Memory B cell (primary cell): ENCODE data around the gene NUBP2.

Experiments
- ATAC-seq: fragments of 150-1000 bp; cut with Tn5 transposase; 2 replicates; pipeline ENCODE4 v1.10.0; 2021; ENCODE audit warnings: low read depth, mild to moderate bottlenecking, moderate library complexity
- DNase-seq, 2 donors: peaks; one replicate each; pipeline ENCODE4 v3.0.0; 2022; ENCODE audit warnings: low spot score in 2 of 2
- H3K27ac Mint-ChIP-seq: one replicate; pipeline ENCODE4 v1.8.0; 2022; ENCODE audit warnings: mild to moderate bottlenecking, moderate library complexity, mixed read lengths
- H3K27me3 Mint-ChIP-seq: one replicate; pipeline ENCODE4 v1.8.0; 2022; ENCODE audit warnings: mixed read lengths
- H3K36me3 Mint-ChIP-seq: one replicate; pipeline ENCODE4 v1.8.0; 2022; ENCODE audit warnings: mild to moderate bottlenecking, mixed read lengths
- H3K4me1 Mint-ChIP-seq: one replicate; pipeline ENCODE4 v1.8.0; 2022; ENCODE audit warnings: mixed read lengths
- H3K4me3 Mint-ChIP-seq: one replicate; pipeline ENCODE4 v1.8.0; 2022; ENCODE audit warnings: mild to moderate bottlenecking, moderate library complexity, mixed read lengths
- H3K9me3 Mint-ChIP-seq: one replicate; pipeline ENCODE4 v1.8.0; 2022; ENCODE audit warnings: mixed read lengths

The NUBP2 gene

GRCh38 chr16:1823821-1824220 lies 41.1 kb downstream of the NUBP2 start:
- no peaks in the 10 kb centered on the region for H3K9me3 Mint-ChIP-seq
- no peaks in the 10 kb centered on the region for H3K27me3 Mint-ChIP-seq
- H3K36me3 Mint-ChIP-seq = no peaks in the 10 kb centered on the region
- H3K4me1 Mint-ChIP-seq = peaks cover 11% of the 10 kb centered on the region
- no peak for DNase-seq
- no peak overlapping the region for H3K27ac Mint-ChIP-seq
- ATAC-seq = no peak
- no peak overlapping the region for H3K4me3 Mint-ChIP-seq

- no peaks in the 10 kb centered on the region for H3K9me3 Mint-ChIP-seq
- no peaks in the 10 kb centered on the region for H3K27me3 Mint-ChIP-seq
- no peak overlapping the region for H3K27ac Mint-ChIP-seq
- H3K4me3 Mint-ChIP-seq = peak overlapping the region; percentile 72
- no peaks in the 10 kb centered on the region for H3K36me3 Mint-ChIP-seq
- H3K4me1 Mint-ChIP-seq = peaks cover 18% of the 10 kb centered on the region
- DNase-seq (no peak), ATAC-seq (no peak)
Observed at GRCh38 chr16:1825381-1825863, 42.7 kb downstream of the NUBP2 start.

GRCh38 chr16:1825864-1826690 lies 43.3 kb downstream of the NUBP2 start:
- DNase-seq (peak; percentile 34 to 63), ATAC-seq (peak; percentile 73)
- peak overlapping the region; percentile 72 for H3K4me3 Mint-ChIP-seq
- H3K9me3 Mint-ChIP-seq = no peaks in the 10 kb centered on the region
- H3K27me3 Mint-ChIP-seq = no peaks in the 10 kb centered on the region
- peaks cover 21% of the 10 kb centered on the region for H3K4me1 Mint-ChIP-seq
- no peaks in the 10 kb centered on the region for H3K36me3 Mint-ChIP-seq
- peak overlapping the region; percentile 90 for H3K27ac Mint-ChIP-seq

GRCh38 chr16:1826691-1827573 lies 44.2 kb downstream of the NUBP2 start, which contains the start of the genes FAHD1 and HAGH:
FAHD1 (plus strand) TSS chr16:1827206; CDS start chr16:1827239, 33 bp downstream.
HAGH (minus strand) TSS chr16:1826825; CDS start chr16:1826787, 38 bp downstream.
- peaks cover 21% of the 10 kb centered on the region for H3K4me1 Mint-ChIP-seq
- H3K36me3 Mint-ChIP-seq = no peaks in the 10 kb centered on the region
- peak within 1 kb of the TSS; percentile 95 for H3K4me3 Mint-ChIP-seq
- peak; percentile 90 to 92 for DNase-seq
- no peaks in the 10 kb centered on the region for H3K9me3 Mint-ChIP-seq
- ATAC-seq = peak; percentile 83
- H3K27me3 Mint-ChIP-seq = no peaks in the 10 kb centered on the region
- peak within 1 kb of the TSS; percentile 90 for H3K27ac Mint-ChIP-seq

- ATAC-seq = no peak
- peaks cover 19% of the 10 kb centered on the region for H3K4me1 Mint-ChIP-seq
- no peaks in the 10 kb centered on the region for H3K27me3 Mint-ChIP-seq
- H3K27ac Mint-ChIP-seq = no peak overlapping the region
- no peak for DNase-seq
- H3K36me3 Mint-ChIP-seq = no peaks in the 10 kb centered on the region
- no peak overlapping the region for H3K4me3 Mint-ChIP-seq
- H3K9me3 Mint-ChIP-seq = no peaks in the 10 kb centered on the region
Observed at GRCh38 chr16:1828645-1829410, 46.1 kb downstream of the NUBP2 start.

GRCh38 chr16:1830213-1830612 lies 47.5 kb downstream of the NUBP2 start:
- no peak overlapping the region for H3K4me3 Mint-ChIP-seq
- H3K9me3 Mint-ChIP-seq = no peaks in the 10 kb centered on the region
- H3K36me3 Mint-ChIP-seq = no peaks in the 10 kb centered on the region
- H3K27ac Mint-ChIP-seq = no peak overlapping the region
- ATAC-seq (no peak), DNase-seq (no peak)
- peaks cover 18% of the 10 kb centered on the region for H3K4me1 Mint-ChIP-seq
- H3K27me3 Mint-ChIP-seq = no peaks in the 10 kb centered on the region

GRCh38 chr16:1831186-1832075 lies 48.7 kb downstream of the NUBP2 start:
- ATAC-seq (no peak), DNase-seq (no peak)
- H3K9me3 Mint-ChIP-seq = no peaks in the 10 kb centered on the region
- H3K36me3 Mint-ChIP-seq = no peaks in the 10 kb centered on the region
- no peaks in the 10 kb centered on the region for H3K27me3 Mint-ChIP-seq
- peaks cover 18% of the 10 kb centered on the region for H3K4me1 Mint-ChIP-seq
- H3K4me3 Mint-ChIP-seq = no peak overlapping the region
- H3K27ac Mint-ChIP-seq = no peak overlapping the region

- Mint-ChIP-seq H3K27me3 (no peaks in the 10 kb centered on the region), H3K4me3 (no peak overlapping the region), H3K27ac (no peak overlapping the region), H3K4me1 (peaks cover 11% of the 10 kb centered on the region), H3K36me3 (no peaks in the 10 kb centered on the region), H3K9me3 (no peaks in the 10 kb centered on the region)
- ATAC-seq (no peak), DNase-seq (no peak)
Observed at GRCh38 chr16:1832838-1833454, 50.2 kb downstream of the NUBP2 start.

GRCh38 chr16:1834096-1834495 lies 51.3 kb downstream of the NUBP2 start:
- Mint-ChIP-seq H3K27me3 (no peaks in the 10 kb centered on the region), H3K36me3 (no peaks in the 10 kb centered on the region), H3K4me1 (peaks cover 8% of the 10 kb centered on the region), H3K9me3 (no peaks in the 10 kb centered on the region), H3K27ac (no peak overlapping the region), H3K4me3 (no peak overlapping the region)
- no peak for ATAC-seq
- no peak for DNase-seq
